IPS-NIHi11 (cell line): ENCODE results near the gene TTR.

ENCODE experiments used
- DNase-seq: peaks from one replicate; pipeline ENCODE4 v3.0.0; 2012; ENCODE audit warnings: mixed read lengths, low spot score

Gene TTR

DNA sequence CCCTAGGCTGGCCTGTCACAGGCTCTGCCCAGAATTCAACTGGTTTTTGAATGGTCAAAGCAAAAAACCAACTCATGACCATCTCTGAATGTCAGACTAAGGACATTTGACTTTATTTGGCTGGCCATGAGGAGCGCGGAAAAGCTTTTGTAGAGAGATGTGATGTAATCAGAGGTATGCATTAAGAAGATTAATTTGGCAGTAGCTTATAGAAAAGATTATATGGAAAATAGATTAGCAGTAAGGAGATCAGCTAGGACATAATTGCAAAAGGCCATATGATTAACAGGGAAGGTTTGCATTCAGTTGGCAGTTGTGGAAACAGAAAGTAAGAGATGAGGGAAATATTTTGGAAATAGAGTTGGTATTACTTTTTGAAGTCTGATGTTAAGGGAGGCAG, 12.3 kb upstream of the TTR start:
- no peak for DNase-seq

DNA sequence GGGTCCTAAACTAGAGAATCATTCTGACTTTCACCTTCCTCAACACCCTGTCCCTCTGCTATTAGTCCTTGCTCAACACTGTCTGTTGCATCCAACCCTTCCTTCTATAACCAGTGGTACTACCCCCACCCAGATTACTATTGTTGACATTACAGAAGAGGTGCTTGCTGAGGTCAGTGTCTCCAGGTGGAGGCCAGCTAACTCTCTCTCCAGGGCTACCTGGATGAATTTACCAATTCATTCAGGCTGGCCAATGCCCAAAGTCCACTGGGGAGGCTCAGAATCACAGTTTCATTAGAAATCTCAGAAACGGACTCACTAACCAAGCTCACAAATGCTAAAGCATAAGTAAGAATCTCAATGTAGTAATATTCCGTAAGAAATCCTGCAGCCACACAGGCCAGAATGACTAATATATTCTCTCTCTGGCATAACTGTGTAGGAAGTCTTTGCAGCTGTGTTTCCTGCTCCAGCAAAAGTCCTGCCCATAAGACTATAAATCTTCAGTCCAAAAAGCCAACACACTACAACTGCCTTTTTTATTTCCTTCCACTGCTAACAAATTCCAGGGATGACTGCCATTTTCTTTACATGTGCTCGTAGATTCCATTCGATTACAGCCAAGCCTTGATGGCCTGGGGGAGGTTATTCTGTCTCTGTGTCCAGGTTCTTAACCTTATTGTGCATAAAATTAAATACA, 10.0 kb upstream of the TTR start:
- DNase-seq = no peak

DNA sequence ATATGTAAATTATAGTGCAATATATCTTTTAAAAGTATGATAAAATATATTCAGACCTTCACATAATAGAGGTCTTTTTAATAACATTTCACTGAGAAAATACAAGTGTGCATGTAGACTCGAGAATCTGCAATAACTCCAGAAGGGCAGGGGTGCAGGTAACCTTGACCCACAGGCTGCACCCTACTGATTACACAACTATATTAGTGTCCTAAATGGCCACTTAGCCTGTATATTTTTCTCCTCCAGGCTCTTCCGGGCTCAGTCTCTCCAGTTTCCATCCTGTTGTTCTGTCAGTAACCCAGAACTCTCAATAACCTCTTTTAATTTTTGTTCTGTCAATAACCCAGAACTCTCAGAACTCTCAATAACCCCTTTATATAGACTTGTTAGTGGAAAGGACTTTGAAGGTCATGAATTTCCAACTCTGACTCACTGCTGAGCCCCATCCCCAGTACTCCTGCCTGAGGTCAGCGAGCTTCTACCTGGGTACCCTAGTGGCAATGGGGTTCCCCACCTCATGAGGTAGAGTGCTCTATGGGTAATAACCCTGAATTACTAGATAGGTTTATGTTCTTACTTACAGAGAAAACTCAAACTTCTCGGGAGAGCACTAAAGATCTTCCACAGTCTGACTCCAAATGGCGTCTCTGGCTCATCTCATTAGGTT, 8.4 kb upstream of the TTR start:
- no peak for DNase-seq

DNA sequence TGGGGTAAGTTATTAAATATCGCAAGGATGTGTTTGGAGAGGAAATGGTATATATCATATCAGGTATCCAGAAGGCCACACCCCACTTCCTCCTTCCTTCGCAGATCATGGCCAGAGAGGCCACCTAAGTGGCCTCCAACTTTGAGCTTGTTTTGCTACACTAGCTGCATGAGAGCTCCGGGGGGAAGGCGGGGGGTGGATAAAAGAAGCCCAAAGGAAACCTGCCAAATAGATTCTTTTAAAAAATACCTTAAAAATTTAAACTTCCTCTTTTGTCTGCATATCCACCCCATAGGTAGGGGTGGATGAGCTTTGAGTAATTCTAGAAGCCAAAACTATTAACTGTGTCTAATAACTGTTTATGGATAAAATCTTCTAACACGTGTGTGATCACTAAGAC, 5.7 kb upstream of the TTR start:
- DNase-seq = no peak

DNA sequence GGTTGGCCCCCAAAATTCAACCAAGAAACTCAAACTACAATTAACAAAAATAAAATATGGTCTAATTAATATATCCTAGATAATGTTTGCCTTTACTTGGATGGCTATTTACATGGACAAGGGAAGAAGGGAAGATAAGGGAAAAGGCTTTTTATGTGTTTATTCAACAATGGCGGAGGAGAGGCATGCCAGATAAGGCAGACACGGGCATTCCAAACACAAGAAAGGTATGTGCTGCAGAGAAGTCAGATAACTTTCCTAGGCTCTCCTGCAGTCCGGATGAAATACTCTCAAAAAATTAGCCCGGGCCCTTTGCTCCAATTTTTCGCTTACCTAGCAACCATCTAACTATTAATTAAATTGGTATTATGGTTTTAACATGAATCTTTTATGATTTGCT, 5.1 kb upstream of the TTR start:
- DNase-seq = no peak

DNA sequence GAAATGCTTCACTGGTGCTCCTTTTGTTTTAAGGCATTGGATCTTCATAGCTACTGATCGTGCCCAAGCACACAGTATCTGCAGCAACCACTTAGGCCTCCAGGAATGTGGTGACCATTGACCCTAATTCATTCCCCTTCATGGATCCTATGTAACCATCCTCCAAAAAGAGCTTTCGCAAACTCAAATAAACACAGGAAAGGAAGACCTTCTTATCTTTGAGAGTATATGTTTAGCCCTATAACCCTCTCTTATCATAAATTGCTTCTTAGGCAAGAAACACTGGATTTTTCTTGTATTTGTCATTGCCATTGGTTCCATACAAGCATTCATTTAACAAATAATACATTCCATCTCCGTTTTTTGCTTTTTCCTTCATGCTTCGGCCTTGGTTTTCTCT, 4.1 kb upstream of the TTR start:
- no peak for DNase-seq

DNA sequence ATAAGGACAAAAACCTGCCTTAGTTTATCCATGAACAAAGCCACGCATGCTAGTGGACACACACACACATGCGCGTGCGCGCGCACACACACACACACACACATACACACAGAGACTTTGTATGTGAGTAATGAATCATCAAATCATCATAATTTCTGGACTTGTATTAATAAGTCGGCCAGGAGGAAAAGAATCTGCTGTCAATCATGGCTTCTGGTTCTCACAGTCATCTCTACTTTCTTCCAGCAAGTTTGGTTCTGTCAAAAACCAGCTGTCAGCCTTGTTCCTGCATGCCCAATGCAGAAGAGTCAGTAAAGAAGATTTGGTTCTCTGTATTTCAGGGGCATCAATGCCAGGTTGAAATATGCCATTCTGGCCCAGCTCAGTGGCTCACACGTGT, 1.1 kb upstream of the TTR start:
- DNase-seq = no peak

DNA sequence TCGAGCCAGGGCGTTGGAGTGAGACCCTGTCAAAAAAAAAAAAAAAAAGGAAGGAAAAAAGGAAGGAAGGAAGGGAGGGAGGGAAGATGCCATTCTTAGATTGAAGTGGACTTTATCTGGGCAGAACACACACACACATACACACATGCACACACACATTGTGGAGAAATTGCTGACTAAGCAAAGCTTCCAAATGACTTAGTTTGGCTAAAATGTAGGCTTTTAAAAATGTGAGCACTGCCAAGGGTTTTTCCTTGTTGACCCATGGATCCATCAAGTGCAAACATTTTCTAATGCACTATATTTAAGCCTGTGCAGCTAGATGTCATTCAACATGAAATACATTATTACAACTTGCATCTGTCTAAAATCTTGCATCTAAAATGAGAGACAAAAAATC, 564 bp upstream of the TTR start:
- DNase-seq = no peak

DNA sequence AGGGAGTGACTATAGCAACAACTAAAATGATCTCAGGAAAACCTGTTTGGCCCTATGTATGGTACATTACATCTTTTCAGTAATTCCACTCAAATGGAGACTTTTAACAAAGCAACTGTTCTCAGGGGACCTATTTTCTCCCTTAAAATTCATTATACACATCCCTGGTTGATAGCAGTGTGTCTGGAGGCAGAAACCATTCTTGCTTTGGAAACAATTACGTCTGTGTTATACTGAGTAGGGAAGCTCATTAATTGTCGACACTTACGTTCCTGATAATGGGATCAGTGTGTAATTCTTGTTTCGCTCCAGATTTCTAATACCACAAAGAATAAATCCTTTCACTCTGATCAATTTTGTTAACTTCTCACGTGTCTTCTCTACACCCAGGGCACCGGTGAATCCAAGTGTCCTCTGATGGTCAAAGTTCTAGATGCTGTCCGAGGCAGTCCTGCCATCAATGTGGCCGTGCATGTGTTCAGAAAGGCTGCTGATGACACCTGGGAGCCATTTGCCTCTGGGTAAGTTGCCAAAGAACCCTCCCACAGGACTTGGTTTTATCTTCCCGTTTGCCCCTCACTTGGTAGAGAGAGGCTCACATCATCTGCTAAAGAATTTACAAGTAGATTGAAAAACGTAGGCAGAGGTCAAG, 955 bp downstream of the TTR start:
- no peak for DNase-seq

DNA sequence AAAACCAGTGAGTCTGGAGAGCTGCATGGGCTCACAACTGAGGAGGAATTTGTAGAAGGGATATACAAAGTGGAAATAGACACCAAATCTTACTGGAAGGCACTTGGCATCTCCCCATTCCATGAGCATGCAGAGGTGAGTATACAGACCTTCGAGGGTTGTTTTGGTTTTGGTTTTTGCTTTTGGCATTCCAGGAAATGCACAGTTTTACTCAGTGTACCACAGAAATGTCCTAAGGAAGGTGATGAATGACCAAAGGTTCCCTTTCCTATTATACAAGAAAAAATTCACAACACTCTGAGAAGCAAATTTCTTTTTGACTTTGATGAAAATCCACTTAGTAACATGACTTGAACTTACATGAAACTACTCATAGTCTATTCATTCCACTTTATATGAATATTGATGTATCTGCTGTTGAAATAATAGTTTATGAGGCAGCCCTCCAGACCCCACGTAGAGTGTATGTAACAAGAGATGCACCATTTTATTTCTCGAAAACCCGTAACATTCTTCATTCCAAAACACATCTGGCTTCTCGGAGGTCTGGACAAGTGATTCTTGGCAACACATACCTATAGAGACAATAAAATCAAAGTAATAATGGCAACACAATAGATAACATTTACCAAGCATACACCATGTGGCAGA, 3.6 kb downstream of the TTR start:
- no peak for DNase-seq

DNA sequence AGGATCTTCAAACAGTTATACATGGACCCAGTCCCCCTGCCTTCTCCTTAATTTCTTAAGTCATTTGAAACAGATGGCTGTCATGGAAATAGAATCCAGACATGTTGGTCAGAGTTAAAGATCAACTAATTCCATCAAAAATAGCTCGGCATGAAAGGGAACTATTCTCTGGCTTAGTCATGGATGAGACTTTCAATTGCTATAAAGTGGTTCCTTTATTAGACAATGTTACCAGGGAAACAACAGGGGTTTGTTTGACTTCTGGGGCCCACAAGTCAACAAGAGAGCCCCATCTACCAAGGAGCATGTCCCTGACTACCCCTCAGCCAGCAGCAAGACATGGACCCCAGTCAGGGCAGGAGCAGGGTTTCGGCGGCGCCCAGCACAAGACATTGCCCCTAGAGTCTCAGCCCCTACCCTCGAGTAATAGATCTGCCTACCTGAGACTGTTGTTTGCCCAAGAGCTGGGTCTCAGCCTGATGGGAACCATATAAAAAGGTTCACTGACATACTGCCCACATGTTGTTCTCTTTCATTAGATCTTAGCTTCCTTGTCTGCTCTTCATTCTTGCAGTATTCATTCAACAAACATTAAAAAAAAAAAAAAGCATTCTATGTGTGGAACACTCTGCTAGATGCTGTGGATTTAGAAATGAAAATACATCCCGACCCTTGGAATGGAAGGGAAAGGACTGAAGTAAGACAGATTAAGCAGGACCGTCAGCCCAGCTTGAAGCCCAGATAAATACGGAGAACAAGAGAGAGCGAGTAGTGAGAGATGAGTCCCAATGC, 4.6 kb downstream of the TTR start:
- DNase-seq = no peak

DNA sequence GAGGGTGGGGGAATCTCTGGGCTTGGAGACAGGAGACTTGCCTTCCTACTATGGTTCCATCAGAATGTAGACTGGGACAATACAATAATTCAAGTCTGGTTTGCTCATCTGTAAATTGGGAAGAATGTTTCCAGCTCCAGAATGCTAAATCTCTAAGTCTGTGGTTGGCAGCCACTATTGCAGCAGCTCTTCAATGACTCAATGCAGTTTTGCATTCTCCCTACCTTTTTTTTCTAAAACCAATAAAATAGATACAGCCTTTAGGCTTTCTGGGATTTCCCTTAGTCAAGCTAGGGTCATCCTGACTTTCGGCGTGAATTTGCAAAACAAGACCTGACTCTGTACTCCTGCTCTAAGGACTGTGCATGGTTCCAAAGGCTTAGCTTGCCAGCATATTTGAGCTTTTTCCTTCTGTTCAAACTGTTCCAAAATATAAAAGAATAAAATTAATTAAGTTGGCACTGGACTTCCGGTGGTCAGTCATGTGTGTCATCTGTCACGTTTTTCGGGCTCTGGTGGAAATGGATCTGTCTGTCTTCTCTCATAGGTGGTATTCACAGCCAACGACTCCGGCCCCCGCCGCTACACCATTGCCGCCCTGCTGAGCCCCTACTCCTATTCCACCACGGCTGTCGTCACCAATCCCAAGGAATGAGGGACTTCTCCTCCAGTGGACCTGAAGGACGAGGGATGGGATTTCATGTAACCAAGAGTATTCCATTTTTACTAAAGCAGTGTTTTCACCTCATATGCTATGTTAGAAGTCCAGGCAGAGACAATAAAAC, 6.5 kb downstream of the TTR start:
- DNase-seq = no peak

DNA sequence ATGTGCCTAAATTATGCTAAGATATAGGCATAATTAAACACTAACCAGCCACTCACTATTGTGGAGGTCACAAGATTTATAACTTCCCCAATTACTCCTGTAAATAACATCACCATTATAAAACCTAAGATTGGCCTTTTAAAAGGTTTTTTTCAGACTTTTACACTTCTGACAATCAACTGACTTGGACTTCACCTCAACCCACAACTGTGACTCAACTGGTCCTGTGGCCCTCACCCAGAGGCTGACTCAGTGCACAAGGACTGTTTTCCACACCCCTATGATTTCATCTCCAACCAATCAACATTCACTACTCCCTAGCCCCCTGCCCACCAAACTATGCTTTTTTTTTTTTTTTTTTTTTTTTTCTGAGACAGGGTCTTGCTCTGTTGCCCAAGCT, 11.6 kb downstream of the TTR start:
- DNase-seq = no peak

DNA sequence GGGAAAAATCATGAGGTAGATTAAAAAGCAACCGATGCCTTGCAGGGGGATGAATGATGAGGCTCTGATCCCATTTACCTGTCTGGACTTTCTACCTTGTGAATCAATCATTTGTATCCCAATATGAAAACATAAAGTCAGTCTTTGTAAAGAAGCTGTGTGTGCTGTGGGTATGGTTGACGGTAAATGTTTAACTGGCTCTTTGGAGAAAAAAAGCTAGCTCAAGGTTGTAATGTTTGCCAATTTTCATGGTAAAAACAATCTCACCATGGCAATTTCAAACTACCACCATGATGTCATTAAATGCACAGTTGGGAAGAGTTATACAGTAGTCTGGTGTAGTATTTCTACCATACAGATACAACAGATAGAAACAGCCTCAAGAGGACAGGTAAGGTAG, 14.6 kb downstream of the TTR start:
- no peak for DNase-seq

DNA sequence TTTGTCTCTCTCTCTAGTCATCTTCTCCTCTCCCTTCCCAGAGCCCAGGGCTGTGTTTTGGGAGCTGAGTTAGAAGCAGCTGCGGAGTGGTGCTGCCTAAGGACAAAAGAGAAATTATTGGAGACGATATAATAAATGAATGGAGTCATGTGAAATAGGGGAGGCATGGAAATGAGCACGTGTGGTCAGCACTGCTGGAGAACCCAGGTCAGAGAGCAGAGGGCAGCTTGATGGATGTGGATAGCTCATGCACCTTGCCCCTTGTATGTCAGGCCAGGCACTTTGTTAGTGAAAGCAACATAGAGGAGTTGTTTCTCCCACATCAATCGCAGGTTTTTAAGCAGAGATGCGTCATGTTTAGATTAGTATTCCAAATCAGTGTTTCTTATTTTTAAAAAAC, 15.7 kb downstream of the TTR start:
- no peak for DNase-seq

DNA sequence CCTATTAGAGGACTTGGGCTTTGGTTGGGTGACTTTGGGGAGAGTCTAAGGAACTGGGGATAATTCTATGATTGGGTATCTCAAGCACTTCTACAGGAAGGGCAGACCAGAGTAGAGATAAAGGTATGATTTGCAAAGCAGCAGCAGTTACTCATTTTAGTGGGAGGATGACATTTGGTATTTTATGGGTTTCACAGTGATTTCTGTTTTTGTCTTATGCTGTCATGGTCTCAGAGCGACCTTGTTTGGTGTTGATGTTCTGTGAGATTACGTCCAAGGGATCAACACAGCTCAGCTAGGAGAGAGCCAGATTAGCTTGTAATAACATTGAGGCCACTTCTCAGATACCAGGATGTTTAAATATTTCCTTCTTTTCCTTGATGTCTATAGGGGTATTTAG, 18.2 kb downstream of the TTR start:
- no peak for DNase-seq

DNA sequence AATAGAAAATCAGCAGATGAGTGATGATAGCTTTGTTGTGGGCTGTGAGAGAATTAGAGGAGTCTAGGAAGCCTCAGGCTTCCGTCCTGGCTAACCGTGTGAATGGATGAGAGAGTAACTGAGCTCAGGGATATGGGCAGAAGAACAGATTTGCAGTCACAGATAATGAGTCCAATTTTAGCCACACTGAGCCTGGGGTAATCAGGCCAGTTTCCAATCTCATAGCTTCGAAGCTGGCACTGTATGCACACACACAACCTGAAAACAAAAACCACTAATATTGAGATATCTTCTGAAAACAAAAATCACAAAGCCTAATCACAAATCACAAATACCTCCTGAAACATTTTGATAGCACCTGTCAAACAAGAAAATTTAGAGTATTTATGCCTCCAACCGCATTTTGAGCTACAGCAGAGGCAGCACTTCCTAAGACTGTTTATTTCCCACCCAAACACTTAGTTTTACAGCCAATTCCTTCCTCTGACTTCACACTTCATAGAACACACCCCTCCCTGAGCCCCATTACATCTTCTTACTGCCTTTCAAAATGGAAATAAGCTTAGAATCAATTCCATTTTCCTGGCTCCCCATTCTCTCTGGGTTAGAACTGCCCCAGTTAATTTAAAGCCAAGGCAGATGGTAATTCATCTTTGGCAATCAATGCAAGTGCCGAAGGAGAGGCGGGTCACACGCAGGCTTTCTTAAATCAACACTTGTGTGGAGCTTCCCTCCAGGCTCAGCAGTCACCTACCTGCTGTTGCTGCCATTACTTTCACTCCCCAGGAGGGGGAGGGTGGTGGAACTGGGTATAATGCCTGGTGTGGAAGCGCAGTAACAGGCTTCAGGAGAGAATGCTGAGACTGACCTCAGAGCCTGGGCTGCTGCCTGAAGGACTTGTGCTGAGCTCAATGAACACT, 18.9 kb downstream of the TTR start:
- DNase-seq = peak; percentile 68

DNA sequence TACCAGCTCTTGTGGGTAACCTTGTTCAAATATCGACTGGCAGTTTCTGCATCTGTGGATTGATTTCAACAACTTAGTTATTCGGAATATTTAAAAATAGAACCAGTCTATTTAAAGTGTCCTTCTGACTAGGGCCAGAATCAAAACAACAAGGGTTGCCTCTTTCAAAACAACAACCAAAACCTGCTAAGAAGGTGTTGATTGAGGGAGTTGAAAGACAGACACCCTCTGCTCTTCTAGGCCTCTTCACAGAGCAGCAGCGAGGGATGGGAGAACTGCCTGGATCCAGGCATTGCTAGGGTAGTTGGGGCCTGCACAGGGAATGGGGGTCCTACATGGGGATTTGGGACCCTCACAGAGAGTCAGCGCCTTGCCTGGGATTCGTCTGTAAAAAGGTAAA, 19.8 kb downstream of the TTR start:
- DNase-seq = no peak

DNA sequence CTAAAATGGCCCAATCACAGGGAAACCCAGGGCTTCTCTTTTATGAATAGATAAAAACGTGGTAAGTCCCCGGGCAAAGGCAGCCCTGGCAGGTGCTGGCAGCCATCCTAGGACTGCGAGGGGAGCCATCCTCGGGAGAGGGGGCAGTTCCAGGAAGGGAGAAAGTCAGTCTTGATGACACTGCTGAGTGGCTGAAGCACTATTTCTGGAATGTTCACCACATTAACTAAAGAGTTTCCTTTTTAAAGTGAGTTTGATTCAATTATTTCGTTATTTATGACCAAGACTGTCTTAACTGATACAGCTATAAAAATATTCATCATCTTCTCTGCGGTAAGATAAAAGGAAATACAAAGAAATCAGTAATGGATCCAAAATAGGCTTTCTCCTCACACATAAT, 20.4 kb downstream of the TTR start:
- no peak for DNase-seq

DNA sequence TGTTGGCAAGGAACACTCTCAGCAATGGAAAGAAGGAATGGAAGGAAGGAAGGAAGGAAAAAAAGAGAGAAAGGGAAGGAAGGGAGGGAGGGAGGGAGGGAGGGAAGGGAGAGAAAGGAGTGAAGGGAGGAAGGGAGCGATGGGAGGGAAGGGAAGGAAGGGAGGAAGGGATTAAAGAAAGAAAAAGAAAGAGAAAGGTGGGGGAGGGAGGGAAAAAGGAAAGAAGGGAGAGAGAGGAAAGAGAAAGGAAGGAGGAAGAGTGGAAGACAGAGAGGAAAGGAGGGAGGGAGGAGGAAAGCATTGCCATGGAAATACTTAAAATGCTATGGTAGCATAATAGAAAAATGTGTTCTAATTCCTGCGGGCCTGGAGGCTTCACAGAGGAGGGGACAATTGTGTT, 22.4 kb downstream of the TTR start:
- no peak for DNase-seq
